ENCODE measurements around the gene KLF16. TPM values are rescaled to one million over a fixed set of nuclear protein-coding genes. Genes with fewer than 3 reads are reported as not detected.

The KLF16 gene
- total and polyA plus RNA-seq, 9 of the 15 experiments (the other 6 are each of a cell fraction or from before 2014, with no cell fraction given): 0.04 to 60.4 (median 6.8) TPM

DNA sequence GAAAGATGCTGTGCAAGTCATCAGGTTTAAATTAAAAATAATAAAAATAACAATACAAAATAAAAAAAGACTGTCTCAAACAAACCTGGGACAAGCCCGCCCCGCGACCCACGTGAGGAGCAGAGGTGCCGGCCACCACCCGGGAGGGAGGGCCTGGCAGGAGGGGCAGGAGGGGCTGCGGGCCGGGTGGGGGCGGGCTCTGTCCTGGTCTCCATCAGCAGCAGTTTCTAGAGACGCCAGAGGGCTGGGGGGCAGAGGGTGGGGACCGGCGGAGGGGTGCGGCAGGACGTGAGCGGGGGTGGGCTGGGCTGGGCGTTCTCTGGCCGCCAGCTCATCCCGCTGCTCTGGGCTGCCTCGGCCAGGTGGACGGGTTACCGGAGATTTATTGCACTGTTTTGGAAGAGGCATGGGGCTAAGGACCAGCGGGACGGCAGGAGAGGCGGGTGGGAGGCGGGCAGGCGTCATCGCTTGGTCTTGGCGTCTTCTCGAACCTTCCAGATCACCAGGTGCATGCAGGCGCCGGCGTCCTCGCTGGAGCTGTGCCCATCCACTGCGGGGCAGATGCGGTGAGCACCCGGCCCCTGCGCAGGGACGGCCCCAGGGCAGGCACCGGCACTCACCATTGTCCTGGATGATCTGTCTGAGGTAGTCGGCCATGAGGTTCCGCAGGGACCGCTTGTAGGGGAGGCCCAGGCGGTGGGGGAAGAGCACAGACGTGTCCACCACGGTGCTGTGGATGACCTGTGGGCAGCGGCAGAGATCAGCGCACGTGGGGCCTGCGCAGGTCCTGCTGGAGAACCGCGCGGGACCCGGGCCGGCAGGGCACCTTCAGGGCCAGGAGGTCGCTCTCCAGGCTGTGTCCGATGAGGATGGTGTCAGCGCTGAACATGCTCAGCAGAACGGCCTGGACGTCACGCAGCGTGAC is 47.5 kb downstream of the KLF16 start (continued):
- TF ChIP-seq, protein P1, sequence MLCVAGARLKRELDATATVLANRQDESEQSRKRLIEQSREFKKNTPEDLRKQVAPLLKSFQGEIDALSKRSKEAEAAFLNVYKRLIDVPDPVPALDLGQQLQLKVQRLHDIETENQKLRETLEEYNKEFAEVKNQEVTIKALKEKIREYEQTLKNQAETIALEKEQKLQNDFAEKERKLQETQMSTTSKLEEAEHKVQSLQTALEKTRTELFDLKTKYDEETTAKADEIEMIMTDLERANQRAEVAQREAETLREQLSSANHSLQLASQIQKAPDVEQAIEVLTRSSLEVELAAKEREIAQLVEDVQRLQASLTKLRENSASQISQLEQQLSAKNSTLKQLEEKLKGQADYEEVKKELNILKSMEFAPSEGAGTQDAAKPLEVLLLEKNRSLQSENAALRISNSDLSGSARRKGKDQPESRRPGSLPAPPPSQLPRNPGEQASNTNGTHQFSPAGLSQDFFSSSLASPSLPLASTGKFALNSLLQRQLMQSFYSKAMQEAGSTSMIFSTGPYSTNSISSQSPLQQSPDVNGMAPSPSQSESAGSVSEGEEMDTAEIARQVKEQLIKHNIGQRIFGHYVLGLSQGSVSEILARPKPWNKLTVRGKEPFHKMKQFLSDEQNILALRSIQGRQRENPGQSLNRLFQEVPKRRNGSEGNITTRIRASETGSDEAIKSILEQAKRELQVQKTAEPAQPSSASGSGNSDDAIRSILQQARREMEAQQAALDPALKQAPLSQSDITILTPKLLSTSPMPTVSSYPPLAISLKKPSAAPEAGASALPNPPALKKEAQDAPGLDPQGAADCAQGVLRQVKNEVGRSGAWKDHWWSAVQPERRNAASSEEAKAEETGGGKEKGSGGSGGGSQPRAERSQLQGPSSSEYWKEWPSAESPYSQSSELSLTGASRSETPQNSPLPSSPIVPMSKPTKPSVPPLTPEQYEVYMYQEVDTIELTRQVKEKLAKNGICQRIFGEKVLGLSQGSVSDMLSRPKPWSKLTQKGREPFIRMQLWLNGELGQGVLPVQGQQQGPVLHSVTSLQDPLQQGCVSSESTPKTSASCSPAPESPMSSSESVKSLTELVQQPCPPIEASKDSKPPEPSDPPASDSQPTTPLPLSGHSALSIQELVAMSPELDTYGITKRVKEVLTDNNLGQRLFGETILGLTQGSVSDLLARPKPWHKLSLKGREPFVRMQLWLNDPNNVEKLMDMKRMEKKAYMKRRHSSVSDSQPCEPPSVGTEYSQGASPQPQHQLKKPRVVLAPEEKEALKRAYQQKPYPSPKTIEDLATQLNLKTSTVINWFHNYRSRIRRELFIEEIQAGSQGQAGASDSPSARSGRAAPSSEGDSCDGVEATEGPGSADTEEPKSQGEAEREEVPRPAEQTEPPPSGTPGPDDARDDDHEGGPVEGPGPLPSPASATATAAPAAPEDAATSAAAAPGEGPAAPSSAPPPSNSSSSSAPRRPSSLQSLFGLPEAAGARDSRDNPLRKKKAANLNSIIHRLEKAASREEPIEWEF (CRISPR knock-in tag; IDR thresholded peaks at IDR 0.05): no peak
- TF ChIP-seq ZNF696 (CRISPR knock-in tag; conservative IDR thresholded peaks at IDR 0.05) (no peak), HIVEP1 (CRISPR knock-in tag; IDR thresholded peaks at IDR 0.05) (no peak), ZNF41 (CRISPR knock-in tag; conservative IDR thresholded peaks at IDR 0.05) (no peak), MEF2D (tag; conservative IDR thresholded peaks at IDR 0.05; ENCODE audit: low read depth) (no peak), KAT2B (IDR thresholded peaks at IDR 0.05; ENCODE audit: low read depth, low read length) (no peak)
